SK-N-SH treated with all-trans-retinoic acid at 6 μM for 48 hours (cell line): ENCODE results near the gene TMEM132C.

Experiments
- ATAC-seq: fragments of 200-7000 bp; cut with Tn5 transposase; 3 replicates; pipeline ENCODE4 v1.9.1; 2020; ENCODE audit warnings: mild to moderate bottlenecking, moderate library complexity
- ARNTL ChIP-seq: fragments of 450-650 bp; formaldehyde crosslinking; IDR thresholded peaks from 2 replicates; pipeline ENCODE4 v1.5.0; 2020; ENCODE audit warnings: low read depth, mild to moderate bottlenecking, moderate library complexity, borderline replicate concordance
- BACH2 ChIP-seq: fragments of 250-450 bp; sonication (Bioruptor Pico); IDR thresholded peaks from 2 replicates; pipeline ENCODE4 v1.9.0; 2021; ENCODE audit warnings: mild to moderate bottlenecking, borderline replicate concordance
- CSDC2 ChIP-seq: fragments of 250-450 bp; sonication (Bioruptor Pico); IDR thresholded peaks from 2 replicates; pipeline ENCODE4 v1.5.0; 2020; ENCODE audit warnings: mild to moderate bottlenecking, moderate library complexity
- GLIS3 ChIP-seq: fragments of 250-450 bp; sonication (Bioruptor Pico); IDR thresholded peaks from 2 replicates; pipeline ENCODE4 v1.5.0; 2020; ENCODE audit warnings: mild to moderate bottlenecking, moderate library complexity
- ISL1 ChIP-seq: fragments of 250-450 bp; sonication (Bioruptor Pico); IDR thresholded peaks from 2 replicates; pipeline ENCODE4 v2.1.2; 2022; ENCODE audit warnings: mild to moderate bottlenecking, moderate library complexity
- PPARA ChIP-seq: fragments of 250-450 bp; sonication (Bioruptor Pico); IDR thresholded peaks from 2 replicates; pipeline ENCODE4 v1.5.0; 2020; ENCODE audit warnings: mild to moderate bottlenecking, borderline replicate concordance
- RARB ChIP-seq: fragments of 250-450 bp; sonication (Bioruptor Pico); IDR thresholded peaks from 2 replicates; pipeline ENCODE4 v1.8.0; 2021; ENCODE audit warnings: mild to moderate bottlenecking, moderate library complexity
- SNAI2 ChIP-seq: fragments of 250-450 bp; sonication (Bioruptor Pico); IDR thresholded peaks from 2 replicates; pipeline ENCODE4 v1.5.0; 2020; ENCODE audit warnings: mild to moderate bottlenecking, moderate library complexity
- ZFP3 ChIP-seq: fragments of 250-450 bp; sonication (Bioruptor Pico); IDR thresholded peaks from 2 replicates; pipeline ENCODE4 v1.5.0; 2020; ENCODE audit warnings: mild to moderate bottlenecking, moderate library complexity
- TF ChIP-seq, protein P1 (sequence below): fragments of 250-450 bp; sonication (Bioruptor Pico); IDR thresholded peaks from 2 replicates; pipeline ENCODE4 v1.5.0; 2020; ENCODE audit warnings: mild to moderate bottlenecking, moderate library complexity
- TF ChIP-seq, protein P2 (sequence below): fragments of 250-450 bp; sonication (Bioruptor Pico); IDR thresholded peaks from 2 replicates; pipeline ENCODE4 v1.5.1; 2020; ENCODE audit warnings: low read depth, mild to moderate bottlenecking, moderate library complexity

TMEM132C gene

DNA sequence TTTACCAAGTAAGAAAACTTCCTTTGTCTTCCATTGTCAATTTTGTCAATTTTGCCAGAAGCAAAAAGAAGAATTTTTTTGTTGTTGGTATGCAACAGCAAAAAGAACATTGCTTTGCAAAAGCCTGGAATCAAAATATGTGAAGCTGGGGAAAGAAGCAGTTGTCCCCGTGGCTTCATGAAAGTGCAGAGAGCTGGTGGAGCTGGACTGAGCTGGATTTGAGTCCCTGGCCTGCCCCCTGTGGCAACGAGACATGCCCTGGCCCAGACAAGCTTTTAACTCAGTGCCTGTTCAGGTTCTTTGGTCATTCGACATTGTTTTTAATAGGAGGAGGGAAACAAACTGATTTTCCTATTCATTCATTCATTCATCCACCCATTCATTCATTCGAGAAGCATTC lies 486.5 kb downstream of the TMEM132C start:
- no peak for TF ChIP-seq PPARA (CRISPR knock-in tag)
- TF ChIP-seq ARNTL (CRISPR knock-in tag) = no peak
- no peak for TF ChIP-seq RARB
- TF ChIP-seq SNAI2 (CRISPR knock-in tag) = no peak
- TF ChIP-seq, protein P1, sequence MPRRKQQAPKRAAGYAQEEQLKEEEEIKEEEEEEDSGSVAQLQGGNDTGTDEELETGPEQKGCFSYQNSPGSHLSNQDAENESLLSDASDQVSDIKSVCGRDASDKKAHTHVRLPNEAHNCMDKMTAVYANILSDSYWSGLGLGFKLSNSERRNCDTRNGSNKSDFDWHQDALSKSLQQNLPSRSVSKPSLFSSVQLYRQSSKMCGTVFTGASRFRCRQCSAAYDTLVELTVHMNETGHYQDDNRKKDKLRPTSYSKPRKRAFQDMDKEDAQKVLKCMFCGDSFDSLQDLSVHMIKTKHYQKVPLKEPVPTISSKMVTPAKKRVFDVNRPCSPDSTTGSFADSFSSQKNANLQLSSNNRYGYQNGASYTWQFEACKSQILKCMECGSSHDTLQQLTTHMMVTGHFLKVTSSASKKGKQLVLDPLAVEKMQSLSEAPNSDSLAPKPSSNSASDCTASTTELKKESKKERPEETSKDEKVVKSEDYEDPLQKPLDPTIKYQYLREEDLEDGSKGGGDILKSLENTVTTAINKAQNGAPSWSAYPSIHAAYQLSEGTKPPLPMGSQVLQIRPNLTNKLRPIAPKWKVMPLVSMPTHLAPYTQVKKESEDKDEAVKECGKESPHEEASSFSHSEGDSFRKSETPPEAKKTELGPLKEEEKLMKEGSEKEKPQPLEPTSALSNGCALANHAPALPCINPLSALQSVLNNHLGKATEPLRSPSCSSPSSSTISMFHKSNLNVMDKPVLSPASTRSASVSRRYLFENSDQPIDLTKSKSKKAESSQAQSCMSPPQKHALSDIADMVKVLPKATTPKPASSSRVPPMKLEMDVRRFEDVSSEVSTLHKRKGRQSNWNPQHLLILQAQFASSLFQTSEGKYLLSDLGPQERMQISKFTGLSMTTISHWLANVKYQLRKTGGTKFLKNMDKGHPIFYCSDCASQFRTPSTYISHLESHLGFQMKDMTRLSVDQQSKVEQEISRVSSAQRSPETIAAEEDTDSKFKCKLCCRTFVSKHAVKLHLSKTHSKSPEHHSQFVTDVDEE (CRISPR knock-in tag) = no peak
- TF ChIP-seq, protein P2, sequence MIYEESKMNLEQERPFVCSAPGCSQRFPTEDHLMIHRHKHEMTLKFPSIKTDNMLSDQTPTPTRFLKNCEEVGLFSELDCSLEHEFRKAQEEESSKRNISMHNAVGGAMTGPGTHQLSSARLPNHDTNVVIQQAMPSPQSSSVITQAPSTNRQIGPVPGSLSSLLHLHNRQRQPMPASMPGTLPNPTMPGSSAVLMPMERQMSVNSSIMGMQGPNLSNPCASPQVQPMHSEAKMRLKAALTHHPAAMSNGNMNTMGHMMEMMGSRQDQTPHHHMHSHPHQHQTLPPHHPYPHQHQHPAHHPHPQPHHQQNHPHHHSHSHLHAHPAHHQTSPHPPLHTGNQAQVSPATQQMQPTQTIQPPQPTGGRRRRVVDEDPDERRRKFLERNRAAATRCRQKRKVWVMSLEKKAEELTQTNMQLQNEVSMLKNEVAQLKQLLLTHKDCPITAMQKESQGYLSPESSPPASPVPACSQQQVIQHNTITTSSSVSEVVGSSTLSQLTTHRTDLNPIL (CRISPR knock-in tag) = no peak
- no peak for TF ChIP-seq CSDC2 (CRISPR knock-in tag)
- TF ChIP-seq, all 23 proteins: peak for 0
- ATAC-seq = no peak

DNA sequence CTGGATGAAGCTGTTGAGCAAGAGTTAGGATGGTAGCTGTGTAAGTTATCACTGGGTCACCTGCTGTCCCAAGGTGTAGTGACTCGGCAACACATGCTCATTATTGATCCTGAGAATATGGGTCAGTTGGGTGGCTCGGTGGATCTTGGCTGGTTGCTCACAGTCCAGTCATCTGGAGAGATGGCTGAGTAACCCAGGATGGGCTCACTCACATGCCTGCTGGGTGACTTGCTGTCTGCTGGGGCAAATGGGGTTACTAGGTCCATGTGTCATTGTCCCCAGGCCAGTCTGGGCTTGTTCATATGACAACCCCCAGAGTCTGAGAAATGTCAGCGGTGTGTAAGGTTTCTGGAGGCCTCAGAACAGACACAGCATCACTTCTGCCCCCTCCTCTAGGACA lies 487.3 kb downstream of the TMEM132C start:
- no peak for ATAC-seq
- TF ChIP-seq ZFP3 (CRISPR knock-in tag) (no peak), GLIS3 (CRISPR knock-in tag) (no peak), CSDC2 (CRISPR knock-in tag) (no peak), BACH2 (CRISPR knock-in tag) (no peak)

DNA sequence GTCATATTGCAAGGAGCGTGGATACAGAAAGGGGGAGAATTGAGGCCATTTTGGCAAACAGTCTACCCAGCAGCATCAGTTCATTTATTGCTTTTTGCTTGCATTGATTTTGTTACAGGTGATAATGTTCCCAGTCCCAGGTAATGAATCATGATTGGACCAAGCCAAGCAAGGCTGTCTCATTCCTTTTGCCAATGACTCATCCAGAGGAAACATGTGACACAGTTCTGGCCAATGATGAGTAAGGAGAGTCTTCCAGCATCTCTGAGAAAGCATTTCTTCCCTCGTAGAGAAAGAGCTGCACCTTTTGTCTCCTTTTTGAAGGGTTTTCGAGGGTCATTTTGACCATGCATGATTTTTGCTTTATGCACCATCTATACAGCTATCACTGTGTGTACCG lies 488.6 kb downstream of the TMEM132C start:
- TF ChIP-seq PPARA (CRISPR knock-in tag) = no peak
- no peak for TF ChIP-seq ISL1
- no peak for ATAC-seq
